Gastroesophageal sphincter (tissue), 4 donors: Measurements from ENCODE around the gene FAM107A. TPM values are rescaled to one million over a fixed set of nuclear protein-coding genes. Genes with fewer than 3 reads are reported as not detected.

Experiments used
- ATAC-seq: fragments of 150-250 bp; one replicate; pipeline ENCODE4 v1.9.1; 2016; ENCODE audit warnings: mild to moderate bottlenecking, moderate library complexity
- H3K27ac ChIP-seq, 4 donors: fragments of 200-600 bp; sonication (generic) in 3 of 4; 1 replicate in 3 of 4; 2 replicates in 1 of 4; pipeline ENCODE4 v1.5.1; 2016 to 2019
- H3K27me3 ChIP-seq: fragments of 200-600 bp; sonication (generic); one replicate; pipeline ENCODE4 v1.5.1; 2019
- H3K36me3 ChIP-seq, 2 donors: fragments of 200-600 bp; sonication (generic); one replicate each; pipeline ENCODE4 v1.5.1; 2019; ENCODE audit warnings: control low read depth in 1 of 2
- H3K4me1 ChIP-seq, 3 donors: fragments of 200-600 bp; sonication (generic); 1 replicate in 2 of 3; 2 replicates in 1 of 3; pipeline ENCODE4 v1.5.1; 2016 to 2019; ENCODE audit warnings: control low read depth in 2 of 3
- H3K4me3 ChIP-seq, 2 donors: fragments of 200-600 bp; sonication (generic); one replicate each; pipeline ENCODE4 v1.5.1; 2019; ENCODE audit warnings: mild to moderate bottlenecking in 1 of 2, moderate library complexity in 1 of 2
- H3K9me3 ChIP-seq, 3 donors: fragments of 200-600 bp; sonication (generic); one replicate each; pipeline ENCODE4 v1.5.1; 2017 to 2019; ENCODE audit warnings: control low read depth in 2 of 3
- EP300 ChIP-seq: sonication (generic); formaldehyde crosslinking; IDR thresholded peaks from one replicate; pipeline ENCODE4 v1.6.1; 2017; ENCODE audit warnings: antibody characterized with exemption, mild to moderate bottlenecking
- POLR2A ChIP-seq, 2 donors: fragments of 450-650 bp; IDR thresholded peaks; one replicate each; pipeline ENCODE4 v1.6.1; 2017; ENCODE audit warnings: antibody characterized with exemption in 2 of 2, mild to moderate bottlenecking in 2 of 2, moderate library complexity in 1 of 2
- POLR2AphosphoS5 ChIP-seq: sonication (generic); formaldehyde crosslinking; IDR thresholded peaks from one replicate; pipeline ENCODE4 v1.6.1; 2017; ENCODE audit warnings: antibody characterized with exemption
- WGBS, 2 donors: methylation state at CpG; one replicate each; pipeline ENCODE4 v1.1.5; 2018; ENCODE audit warnings: low coverage in 1 of 2; 5-methylcytosine and 5-hydroxymethylcytosine counted together
- total RNA-seq, 4 donors: library from RNA; depleted of rRNA; stranded (reverse); fragments of >200 nt; gene quantifications; one replicate each; pipeline ENCODE4 v1.1.0, GENCODE V29; 2016
- TF ChIP-seq, protein P1 (sequence below), 4 experiments: fragments of 200-600 bp in 2 of 4; fragments of 450-650 bp in 2 of 4; sonication (generic) in 1 of 4; IDR thresholded peaks; one replicate each; pipeline ENCODE4 v1.5.1; 2017 to 2019; ENCODE audit warnings: antibody characterized with exemption in 4 of 4, mild to moderate bottlenecking in 2 of 4, moderate library complexity in 2 of 4

Gene FAM107A
- total RNA-seq, 4 donors from 2014 or later = 27.9 to 109 (median 83.8) TPM

DNA sequence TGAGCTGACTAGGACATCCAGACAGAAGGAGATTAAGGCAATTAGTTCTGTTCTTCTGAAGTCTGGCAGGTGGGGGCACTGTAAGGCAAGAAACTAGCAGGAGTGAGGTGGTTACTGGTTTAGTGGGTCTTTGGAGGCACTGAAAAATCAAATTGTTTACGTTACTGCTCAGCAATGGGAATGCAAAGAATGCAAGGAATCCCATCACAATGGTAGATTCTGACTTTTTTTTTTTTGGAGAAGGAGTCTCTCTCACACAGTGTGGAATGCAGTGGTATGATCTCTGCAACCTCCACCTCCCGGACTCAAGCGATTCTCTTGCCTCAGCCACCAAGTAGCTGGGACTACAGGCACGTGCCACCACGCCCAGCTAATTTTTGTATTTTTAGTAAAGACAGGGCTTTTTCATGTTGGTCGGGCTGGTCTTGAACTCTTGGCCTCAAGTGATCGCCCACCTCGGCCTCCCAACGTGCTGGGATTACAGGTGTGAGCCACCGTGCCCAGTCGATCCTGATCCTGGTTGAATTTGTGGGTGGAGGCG, 16.4 kb downstream of the FAM107A start:
- Histone ChIP-seq H3K4me3 (no peak overlapping the region), H3K27me3 (no peaks in the 10 kb centered on the region), H3K27ac (no peak overlapping the region), H3K4me1 (peaks cover 0 to 7% (median 0%) of the 10 kb centered on the region in 3 donors), H3K9me3 (no peaks in the 10 kb centered on the region), H3K36me3 (peaks cover 0 to 16% of the 10 kb centered on the region in 2 donors)
- TF ChIP-seq EP300 = no peak
- no peak for TF ChIP-seq POLR2A (IDR thresholded peaks at IDR 0.05)
- TF ChIP-seq, protein P1, sequence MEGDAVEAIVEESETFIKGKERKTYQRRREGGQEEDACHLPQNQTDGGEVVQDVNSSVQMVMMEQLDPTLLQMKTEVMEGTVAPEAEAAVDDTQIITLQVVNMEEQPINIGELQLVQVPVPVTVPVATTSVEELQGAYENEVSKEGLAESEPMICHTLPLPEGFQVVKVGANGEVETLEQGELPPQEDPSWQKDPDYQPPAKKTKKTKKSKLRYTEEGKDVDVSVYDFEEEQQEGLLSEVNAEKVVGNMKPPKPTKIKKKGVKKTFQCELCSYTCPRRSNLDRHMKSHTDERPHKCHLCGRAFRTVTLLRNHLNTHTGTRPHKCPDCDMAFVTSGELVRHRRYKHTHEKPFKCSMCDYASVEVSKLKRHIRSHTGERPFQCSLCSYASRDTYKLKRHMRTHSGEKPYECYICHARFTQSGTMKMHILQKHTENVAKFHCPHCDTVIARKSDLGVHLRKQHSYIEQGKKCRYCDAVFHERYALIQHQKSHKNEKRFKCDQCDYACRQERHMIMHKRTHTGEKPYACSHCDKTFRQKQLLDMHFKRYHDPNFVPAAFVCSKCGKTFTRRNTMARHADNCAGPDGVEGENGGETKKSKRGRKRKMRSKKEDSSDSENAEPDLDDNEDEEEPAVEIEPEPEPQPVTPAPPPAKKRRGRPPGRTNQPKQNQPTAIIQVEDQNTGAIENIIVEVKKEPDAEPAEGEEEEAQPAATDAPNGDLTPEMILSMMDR (IDR thresholded peaks at IDR 0.05) = peak in 1 of 4 experiments; percentile 10
- no peak for TF ChIP-seq POLR2AphosphoS5
- ATAC-seq = no peak
- 45 to 72% methylated on average over 4 to 11 of the region's 12 CpGs for WGBS, 2 donors

DNA sequence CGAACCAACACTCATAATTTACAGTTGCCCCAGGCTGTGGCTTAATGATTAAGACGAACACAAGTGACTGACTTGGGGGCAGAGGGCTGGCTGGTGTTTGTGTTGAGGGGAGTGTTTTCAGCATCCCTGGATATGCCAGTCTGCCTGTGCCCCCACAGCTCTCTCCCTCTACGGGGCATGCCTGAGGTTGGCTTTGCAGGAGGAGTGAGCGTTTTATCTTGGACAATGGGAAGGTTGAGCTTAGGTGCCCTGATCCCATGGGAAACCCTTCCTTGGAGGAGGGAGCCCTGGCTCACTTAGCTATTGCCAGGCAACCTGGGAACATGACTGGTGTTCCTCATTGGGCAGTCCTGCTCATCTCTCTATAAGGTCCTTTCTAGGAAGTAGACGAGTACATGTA, 17.6 kb downstream of the FAM107A start:
- Histone ChIP-seq H3K4me3 (no peak overlapping the region), H3K27ac (no peak overlapping the region), H3K9me3 (no peaks in the 10 kb centered on the region), H3K36me3 (peaks cover 0 to 8% of the 10 kb centered on the region in 2 donors), H3K4me1 (peaks cover 0 to 7% (median 0%) of the 10 kb centered on the region in 3 donors), H3K27me3 (no peaks in the 10 kb centered on the region)
- no peak for ATAC-seq
- TF ChIP-seq, protein P1 (IDR thresholded peaks at IDR 0.05) = no peak
- no peak for TF ChIP-seq EP300
- TF ChIP-seq POLR2AphosphoS5 = no peak
- whole genome bisulfite sequencing, 2 donors = 78 to 85% methylated on average over 3 of the region's 5 CpGs

DNA sequence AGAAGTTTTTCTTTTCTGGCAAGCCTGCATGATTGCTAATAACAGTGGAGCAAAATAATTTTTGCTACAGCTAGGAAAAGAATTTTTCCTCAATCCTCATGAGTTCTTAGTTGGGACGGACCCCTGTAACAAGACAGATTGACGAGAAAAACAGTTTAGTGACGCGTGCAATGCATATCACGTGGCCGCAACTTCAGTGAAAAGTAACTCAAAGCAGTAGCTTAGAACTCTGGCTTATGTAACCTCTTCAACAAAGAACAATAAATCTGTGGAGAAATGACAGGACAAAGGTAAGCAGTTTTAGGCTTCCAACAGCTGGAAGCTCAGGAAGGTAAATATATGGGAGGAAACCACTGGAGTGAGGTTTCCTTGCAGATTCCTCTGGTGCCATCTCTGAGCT, 19.7 kb downstream of the FAM107A start:
- TF ChIP-seq, protein P1 (IDR thresholded peaks at IDR 0.05) = no peak
- TF ChIP-seq POLR2AphosphoS5 (no peak), EP300 (no peak), POLR2A (IDR thresholded peaks at IDR 0.05) (no peak)
- Histone ChIP-seq H3K36me3 (no peaks in the 10 kb centered on the region), H3K27ac (no peak overlapping the region), H3K4me3 (no peak overlapping the region), H3K4me1 (peaks cover 0 to 7% (median 0%) of the 10 kb centered on the region in 3 donors), H3K9me3 (peaks cover 0 to 5% (median 0%) of the 10 kb centered on the region in 3 donors), H3K27me3 (no peaks in the 10 kb centered on the region)
- WGBS, 2 donors = 70 to 72% methylated on average over 6 of the region's 6 CpGs
- ATAC-seq = no peak

DNA sequence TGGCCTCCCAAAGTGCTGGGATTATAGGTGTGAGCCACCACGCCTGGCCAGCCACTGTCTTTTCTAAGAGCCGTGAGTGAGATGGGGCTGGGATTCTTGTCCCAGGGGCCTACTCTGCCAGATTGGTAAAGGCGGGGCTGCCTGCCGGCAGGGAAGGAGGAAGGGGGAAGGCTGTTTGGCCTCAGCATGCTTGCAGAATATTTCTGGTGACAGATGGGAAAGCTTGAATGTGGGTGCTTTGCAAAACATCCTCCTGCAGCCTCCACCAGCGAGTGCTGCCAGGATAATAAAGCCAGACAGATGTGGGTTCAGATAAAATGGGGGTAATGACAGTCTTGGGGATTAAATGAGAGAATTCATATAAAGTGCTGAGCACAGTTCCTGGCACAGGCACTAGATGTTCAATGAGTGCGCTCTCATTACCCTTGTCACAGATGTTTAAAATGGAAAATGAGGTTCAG, 20.4 kb downstream of the FAM107A start:
- no peak for ATAC-seq
- no peaks in the 10 kb centered on the region for H3K27me3 ChIP-seq
- TF ChIP-seq, protein P1 (IDR thresholded peaks at IDR 0.05) = no peak
- TF ChIP-seq EP300 (no peak), POLR2A (IDR thresholded peaks at IDR 0.05) (no peak), POLR2AphosphoS5 (no peak)
- WGBS, 2 donors = 78 to 100% methylated on average over 1 to 2 of the region's 6 CpGs
- no peaks in the 10 kb centered on the region for H3K36me3 ChIP-seq
- no peak overlapping the region for H3K4me3 ChIP-seq
- no peak overlapping the region for H3K27ac ChIP-seq
- H3K9me3 ChIP-seq = peaks cover 0 to 12% (median 0%) of the 10 kb centered on the region in 3 donors
- H3K4me1 ChIP-seq = peaks cover 0 to 7% (median 0%) of the 10 kb centered on the region in 3 donors

DNA sequence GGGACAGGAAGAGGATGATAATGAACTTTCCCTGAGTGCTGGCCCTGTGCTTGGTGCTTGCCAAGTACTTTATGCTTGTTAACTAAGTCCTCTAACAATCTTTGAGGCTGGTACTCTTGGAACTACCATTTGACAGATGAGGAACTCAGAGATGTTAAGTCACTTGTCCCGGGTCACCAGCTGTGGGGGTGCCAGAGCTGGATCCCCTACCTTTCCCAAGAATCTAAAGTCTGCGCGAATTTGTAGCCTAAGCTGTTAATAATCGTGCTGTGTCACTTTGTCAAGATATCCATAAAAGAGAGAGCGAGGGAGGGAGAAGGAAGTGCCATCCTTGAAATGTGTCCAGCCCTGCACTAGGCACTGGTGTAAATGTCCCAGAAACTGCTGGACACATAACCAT, 21.2 kb downstream of the FAM107A start:
- H3K4me1 ChIP-seq = peaks cover 0 to 7% (median 0%) of the 10 kb centered on the region in 3 donors
- no peaks in the 10 kb centered on the region for H3K36me3 ChIP-seq
- no peak for ATAC-seq
- no peak overlapping the region for H3K27ac ChIP-seq
- H3K27me3 ChIP-seq = no peaks in the 10 kb centered on the region
- WGBS, 2 donors = 80 to 93% methylated on average over 3 to 4 of the region's 5 CpGs
- TF ChIP-seq, protein P1 (IDR thresholded peaks at IDR 0.05) = no peak
- TF ChIP-seq EP300 (no peak), POLR2AphosphoS5 (no peak), POLR2A (IDR thresholded peaks at IDR 0.05) (no peak)
- H3K9me3 ChIP-seq = peaks cover 0 to 19% (median 0%) of the 10 kb centered on the region in 3 donors
- no peak overlapping the region for H3K4me3 ChIP-seq
